ENCODE measurements around the gene NT5C1A. TPM values are rescaled to one million over a fixed set of nuclear protein-coding genes. Genes with fewer than 3 reads are reported as not detected.

NT5C1A gene
- total RNA-seq, 1 experiment from 2014 or later, result not detected

GRCh38 chr1:39614488-39614887, 57.4 kb downstream of the NT5C1A start:
- H3K27me3 ChIP-seq (replicated peaks; ENCODE audit: insufficient read depth, low read depth, low read length, poor library complexity), result no peaks in the 10 kb centered on the region
- CTCF ChIA-PET, result no interaction called here
- H3K4me3 ChIP-seq (ENCODE audit: low read depth, low read length, poor library complexity, severe bottlenecking), result no peak overlapping the region
- intact Hi-C loops (cut with micrococcal nuclease; ENCODE audit: unreplicated experiment), result no loop called here
- no TSS peak for BruUV-seq (replicated peaks)
- POLR2A ChIA-PET (ENCODE audit: low non-redundant PET), result no interaction called here
- TF ChIP-seq CTCF (conservative IDR thresholded peaks at IDR 0.05; ENCODE audit: low read depth, low read length), result no peak
- no peak for TF ChIP-seq EZH2 (IDR thresholded peaks at IDR 0.05; ENCODE audit: borderline replicate concordance, low read depth, low read length, poor library complexity, severe bottlenecking)
- H3K4me1 ChIP-seq (ENCODE audit: insufficient read depth, low read length, poor library complexity, severe bottlenecking), result no peaks in the 10 kb centered on the region
- H3K36me3 ChIP-seq (ENCODE audit: insufficient read depth, low read length, poor library complexity, severe bottlenecking), result no peaks in the 10 kb centered on the region
- no peak overlapping the region for H3K27ac ChIP-seq (ENCODE audit: low read depth, low read length, poor library complexity, severe bottlenecking)
- DNase-seq (ENCODE audit: low spot score), result no peak
- no peaks in the 10 kb centered on the region for H3K9me3 ChIP-seq (ENCODE audit: low read depth, low read length, poor library complexity, severe bottlenecking)

- DNase-seq (ENCODE audit: low spot score), result no peak
- no peak overlapping the region for H3K4me3 ChIP-seq (ENCODE audit: low read depth, low read length, poor library complexity, severe bottlenecking)
- H3K9me3 ChIP-seq (ENCODE audit: low read depth, low read length, poor library complexity, severe bottlenecking), result no peaks in the 10 kb centered on the region
- ChIA-PET CTCF (no interaction called here), POLR2A (ENCODE audit: low non-redundant PET) (no interaction called here)
- BruUV-seq (replicated peaks), result no TSS peak
- H3K27me3 ChIP-seq (replicated peaks; ENCODE audit: insufficient read depth, low read depth, low read length, poor library complexity), result no peaks in the 10 kb centered on the region
- H3K36me3 ChIP-seq (ENCODE audit: insufficient read depth, low read length, poor library complexity, severe bottlenecking), result no peaks in the 10 kb centered on the region
- intact Hi-C loops (cut with micrococcal nuclease; ENCODE audit: unreplicated experiment), result no loop called here
- H3K4me1 ChIP-seq (ENCODE audit: insufficient read depth, low read length, poor library complexity, severe bottlenecking), result no peaks in the 10 kb centered on the region
- TF ChIP-seq EZH2 (IDR thresholded peaks at IDR 0.05; ENCODE audit: borderline replicate concordance, low read depth, low read length, poor library complexity, severe bottlenecking) (no peak), CTCF (conservative IDR thresholded peaks at IDR 0.05; ENCODE audit: low read depth, low read length) (no peak)
- H3K27ac ChIP-seq (ENCODE audit: low read depth, low read length, poor library complexity, severe bottlenecking), result no peak overlapping the region
Measured at GRCh38 chr1:39613250-39613649, 58.7 kb downstream of the NT5C1A start.

- Histone ChIP-seq H3K36me3 (ENCODE audit: insufficient read depth, low read length, poor library complexity, severe bottlenecking) (no peaks in the 10 kb centered on the region), H3K4me3 (ENCODE audit: low read depth, low read length, poor library complexity, severe bottlenecking) (no peak overlapping the region), H3K27me3 (replicated peaks; ENCODE audit: insufficient read depth, low read depth, low read length, poor library complexity) (no peaks in the 10 kb centered on the region), H3K27ac (ENCODE audit: low read depth, low read length, poor library complexity, severe bottlenecking) (no peak overlapping the region), H3K4me1 (ENCODE audit: insufficient read depth, low read length, poor library complexity, severe bottlenecking) (no peaks in the 10 kb centered on the region), H3K9me3 (ENCODE audit: low read depth, low read length, poor library complexity, severe bottlenecking) (no peaks in the 10 kb centered on the region)
- peak; percentile 69 for DNase-seq (ENCODE audit: low spot score)
- peak; percentile 94 for TF ChIP-seq CTCF (conservative IDR thresholded peaks at IDR 0.05; ENCODE audit: low read depth, low read length)
- TF ChIP-seq EZH2 (IDR thresholded peaks at IDR 0.05; ENCODE audit: borderline replicate concordance, low read depth, low read length, poor library complexity, severe bottlenecking), result no peak
- BruUV-seq (replicated peaks), result no TSS peak
- POLR2A ChIA-PET (ENCODE audit: low non-redundant PET), result no interaction called here
- intact Hi-C loops (cut with micrococcal nuclease; ENCODE audit: unreplicated experiment), result loop anchor here (2.0 to 10.0 kb wide), 2 partner anchors 111 to 185 kb away; no protein-coding TSS in a partner anchor
- CTCF ChIA-PET, result interaction anchor here (1.5 kb wide), 1 partner anchor 48 kb away, joined by 5 read pairs; no protein-coding TSS in a partner anchor
Measured at GRCh38 chr1:39609618-39610331, 62.1 kb downstream of the NT5C1A start.

Other genes with a start within 250 kb of the NT5C1A start
- not detected in 2 replicates for gene BMP8A, start 180.5 kb downstream of the NT5C1A start, total RNA-seq (2021)
- 242 and 259 TPM in 2 replicates for gene PABPC4, start 95.3 kb downstream of the NT5C1A start, total RNA-seq (2021)
- 0.77 and 1.3 TPM in 2 replicates for gene HEYL, start 32.5 kb downstream of the NT5C1A start, total RNA-seq (2021)
- gene HPCAL4, start 19.3 kb upstream of the NT5C1A start, total RNA-seq (2021), result not detected in 2 replicates
- 62.8 and 71.0 TPM in 2 replicates for gene PPIE, start 66.8 kb upstream of the NT5C1A start, total RNA-seq (2021)
- 0.20 TPM in 1 of 2 replicates, not detected in the other for gene OXCT2, start 99.2 kb upstream of the NT5C1A start, total RNA-seq (2021)
- 0.06 and 0.09 TPM in 2 replicates for gene BMP8B, start 116.8 kb upstream of the NT5C1A start, total RNA-seq (2021)
- gene TRIT1, start 211.4 kb upstream of the NT5C1A start, total RNA-seq (2021), result 39.8 and 41.2 TPM in 2 replicates
- 0.58 and 2.1 TPM in 2 replicates for gene MYCL, start 229.8 kb upstream of the NT5C1A start, total RNA-seq (2021)

Data from A673 (cell line).